SU-DHL-6 (cell line): ENCODE results near the gene ZNF530.

Experiments
- CTCF ChIP-seq: fragments of 200-600 bp; sonication (generic); IDR thresholded peaks from one replicate; pipeline ENCODE4 v1.5.1; 2017; ENCODE audit warnings: antibody characterized with exemption, mild to moderate bottlenecking, low read length, moderate library complexity; ENCODE audit not compliant: insufficient read depth, poor library complexity, severe bottlenecking
- EZH2phosphoT487 ChIP-seq: fragments of 200-600 bp; sonication (generic), shearing (Covaris generic); conservative IDR thresholded peaks from 2 replicates; pipeline ENCODE4 v1.6.1; 2018; ENCODE audit warnings: mild to moderate bottlenecking, antibody characterized with exemption, low read length, moderate library complexity, mixed read lengths

GRCh38 chr19:57653689-57654088 lies 54.0 kb downstream of the ZNF530 start:
- TF ChIP-seq CTCF, result no peak
- no peak for TF ChIP-seq EZH2phosphoT487
